DOHH2 (cell line): Measurements from ENCODE around the gene ABHD17C.
"Not testable (repeated sequence)": the region's sequence is repeated elsewhere in the genome, so short reads cannot be mapped to it uniquely, and the experiment has no call there.

Source experiments
- H3F3A ChIP-seq: fragments of 200-600 bp; sonication (generic), shearing (Covaris generic); 2 replicates; pipeline ENCODE4 v1.6.0; 2016; ENCODE audit warnings: antibody characterized with exemption, mild to moderate bottlenecking; ENCODE audit not compliant: control insufficient read depth, insufficient read depth
- H3K27ac ChIP-seq: fragments of 200-600 bp; sonication (generic); 2 replicates; pipeline ENCODE4 v1.5.1; 2014; ENCODE audit warnings: low read depth, mild to moderate bottlenecking, low read length, moderate library complexity
- H3K27me3 ChIP-seq: fragments of 200-600 bp; sonication (generic); 2 replicates; pipeline ENCODE4 v1.6.1; 2014; ENCODE audit warnings: mild to moderate bottlenecking, low read length, mixed read lengths; ENCODE audit not compliant: control insufficient read depth
- H3K36me3 ChIP-seq: fragments of 200-600 bp; sonication (generic); 2 replicates; pipeline ENCODE4 v1.6.1; 2014; ENCODE audit warnings: mild to moderate bottlenecking, low read length, moderate library complexity, mixed read lengths; ENCODE audit not compliant: control insufficient read depth
- H3K4me1 ChIP-seq: fragments of 200-600 bp; sonication (generic); 2 replicates; pipeline ENCODE4 v1.6.1; 2014; ENCODE audit warnings: mild to moderate bottlenecking, low read length, mixed read lengths; ENCODE audit not compliant: control insufficient read depth
- H3K4me2 ChIP-seq: fragments of 200-600 bp; sonication (generic); 2 replicates; pipeline ENCODE4 v1.6.0; 2014; ENCODE audit warnings: mild to moderate bottlenecking, low read length, moderate library complexity
- H3K4me3 ChIP-seq: fragments of 200-600 bp; sonication (generic); 2 replicates; pipeline ENCODE4 v1.5.1; 2014; ENCODE audit warnings: mild to moderate bottlenecking, low read length, mixed read lengths
- H3K79me2 ChIP-seq: fragments of 200-600 bp; sonication (generic); 2 replicates; pipeline ENCODE4 v1.6.1; 2014; ENCODE audit warnings: mild to moderate bottlenecking, low read length, mixed read lengths; ENCODE audit not compliant: control insufficient read depth
- H3K9me2 ChIP-seq: fragments of 200-600 bp; sonication (generic); replicated peaks from 2 replicates; pipeline ENCODE4 v1.6.1; 2014; ENCODE audit warnings: mild to moderate bottlenecking, low read length, mixed read lengths; ENCODE audit not compliant: control insufficient read depth
- H3K9me3 ChIP-seq: fragments of 200-600 bp; sonication (generic); 2 replicates; pipeline ENCODE4 v1.6.1; 2014; ENCODE audit warnings: antibody characterized with exemption, low read length, mixed read lengths; ENCODE audit not compliant: control insufficient read depth, insufficient read depth
- H4K20me1 ChIP-seq: fragments of 200-600 bp; sonication (generic); 2 replicates; pipeline ENCODE4 v1.6.0; 2014; ENCODE audit warnings: low read depth, mild to moderate bottlenecking, antibody characterized with exemption, low read length, moderate library complexity; ENCODE audit not compliant: control insufficient read depth, insufficient read depth
- CTCF ChIP-seq: fragments of 200-600 bp; sonication (generic); IDR thresholded peaks from one replicate; pipeline ENCODE4 v1.5.1; 2014; ENCODE audit warnings: antibody characterized with exemption, mild to moderate bottlenecking, low read depth, low read length; ENCODE audit not compliant: poor library complexity, severe bottlenecking
- EZH2phosphoT487 ChIP-seq: fragments of 200-600 bp; sonication (generic); IDR thresholded peaks from 2 replicates; pipeline ENCODE4 v1.6.1; 2017; ENCODE audit warnings: borderline replicate concordance, mild to moderate bottlenecking, antibody characterized with exemption, low read length, moderate library complexity, mixed read lengths

The ABHD17C gene

GRCh38 chr15:80695099-80695910, at the start of gene ABHD17C:
Gene ABHD17C (plus strand): TSS chr15:80695310. CDS start chr15:80695430, 120 bp downstream.
- H3K27me3 ChIP-seq = peaks cover 46% of the 10 kb centered on the region
- peak within 1 kb of the TSS; percentile 85 for H3K4me2 ChIP-seq
- H3K4me1 ChIP-seq = peaks cover 7% of the 10 kb centered on the region
- H3K79me2 ChIP-seq = peaks cover 3% of the 10 kb centered on the region; the same call in 1 of the 2 replicates
- no peak within 1 kb of the TSS for H3K27ac ChIP-seq
- peaks cover 4% of the 10 kb centered on the region; the same call in 1 of the 2 replicates for H3F3A ChIP-seq
- H3K9me3 ChIP-seq = no peaks in the 10 kb centered on the region
- H3K4me3 ChIP-seq = peak within 1 kb of the TSS; percentile 78
- no peak for TF ChIP-seq CTCF
- TF ChIP-seq EZH2phosphoT487 = no peak
- no peaks in the 10 kb centered on the region for H4K20me1 ChIP-seq
- no peaks in the 10 kb centered on the region for H3K9me2 ChIP-seq
- H3K36me3 ChIP-seq = no peaks in the 10 kb centered on the region

GRCh38 chr15:80645494-80646065, 49.5 kb upstream of the ABHD17C start:
- no peaks in the 10 kb centered on the region for H3K36me3 ChIP-seq
- no peak for TF ChIP-seq EZH2phosphoT487
- no peak for TF ChIP-seq CTCF

GRCh38 chr15:80647424-80647823, 47.7 kb upstream of the ABHD17C start:
- not testable (repeated sequence) for H3K36me3 ChIP-seq, H4K20me1 ChIP-seq, H3K27ac ChIP-seq, H3K9me2 ChIP-seq, H3K4me3 ChIP-seq, H3K4me2 ChIP-seq, H3K27me3 ChIP-seq, H3K4me1 ChIP-seq, H3K9me3 ChIP-seq, H3K79me2 ChIP-seq, H3F3A ChIP-seq

More at GRCh38 chr15:80645494-80646065, 49.5 kb upstream of the ABHD17C start:
- H3K9me3 ChIP-seq = no peaks in the 10 kb centered on the region
- no peaks in the 10 kb centered on the region for H3K27me3 ChIP-seq
- no peaks in the 10 kb centered on the region for H3K4me1 ChIP-seq
- H3K79me2 ChIP-seq = no peaks in the 10 kb centered on the region
- H3K4me3 ChIP-seq = no peak overlapping the region
- H3F3A ChIP-seq = no peaks in the 10 kb centered on the region
- H4K20me1 ChIP-seq = no peaks in the 10 kb centered on the region
- H3K4me2 ChIP-seq = no peak overlapping the region
- H3K9me2 ChIP-seq = no peaks in the 10 kb centered on the region
- no peak overlapping the region for H3K27ac ChIP-seq

GRCh38 chr15:80654299-80654698, 40.8 kb upstream of the ABHD17C start:
- no peak for TF ChIP-seq CTCF
- TF ChIP-seq EZH2phosphoT487 = no peak
- Histone ChIP-seq H3K79me2 (no peaks in the 10 kb centered on the region), H3K9me2 (no peaks in the 10 kb centered on the region), H3K36me3 (no peaks in the 10 kb centered on the region), H3K4me1 (no peaks in the 10 kb centered on the region), H3K9me3 (no peaks in the 10 kb centered on the region), H3F3A (no peaks in the 10 kb centered on the region), H3K4me3 (no peak overlapping the region), H3K4me2 (no peak overlapping the region), H4K20me1 (no peaks in the 10 kb centered on the region), H3K27me3 (no peaks in the 10 kb centered on the region), H3K27ac (no peak overlapping the region)
